ENCODE measurements around the gene HOPX.

HOPX gene

GRCh38 chr4:56659946-56660345, 21.1 kb downstream of the HOPX start:
- no peak for DNase-seq
- in situ Hi-C loops (cut with HindIII; ENCODE audit: low pct_ligation_motif_present, low pct_unique_long_range_greater_than_20kb, low sequenced_read_pairs): no loop called here

DNA sequence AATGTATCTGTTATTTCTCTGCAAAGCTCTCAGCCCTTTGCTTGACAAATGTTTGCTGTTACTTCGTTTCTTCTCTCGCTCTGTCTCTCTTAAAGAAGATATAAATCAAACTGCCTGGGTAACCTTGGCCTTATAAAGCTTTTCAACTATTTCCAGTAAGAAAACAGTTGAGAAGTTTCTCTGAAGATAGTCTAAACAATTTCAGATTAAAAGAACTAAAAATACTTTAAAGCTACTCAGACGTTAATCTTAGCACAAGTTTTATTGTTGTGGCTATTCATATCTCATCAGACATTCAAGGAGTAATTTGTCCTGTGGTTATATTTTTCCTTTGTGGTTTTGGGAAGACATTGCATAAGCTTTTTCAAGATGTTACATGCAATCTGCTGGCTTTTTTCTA, 22.6 kb downstream of the HOPX start:
- no peak for DNase-seq

DNA sequence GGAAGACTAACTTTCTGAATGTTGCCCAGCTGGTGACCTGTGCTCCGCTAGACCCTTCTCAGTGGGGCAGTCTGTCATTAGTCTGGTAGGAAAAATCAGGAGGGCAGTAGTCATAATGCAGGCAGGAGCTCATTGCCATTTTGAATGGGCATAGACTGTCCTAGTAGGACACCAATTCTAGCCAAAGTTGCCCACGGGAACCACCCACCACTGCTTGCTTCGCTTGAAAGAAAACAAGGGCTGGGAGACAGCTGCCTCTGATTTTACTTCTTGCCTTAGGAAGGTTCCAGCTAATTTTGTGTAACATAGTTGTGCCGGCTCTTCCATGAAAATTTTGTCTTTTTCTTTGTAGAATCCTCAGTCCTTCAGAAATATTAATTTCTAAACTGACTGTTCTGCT, 23.3 kb downstream of the HOPX start:
- no peak for DNase-seq
- in situ Hi-C loops (cut with HindIII; ENCODE audit: low pct_ligation_motif_present, low pct_unique_long_range_greater_than_20kb, low sequenced_read_pairs): no loop called here

More for the DNA sequence above, 22.6 kb downstream of the HOPX start:
- in situ Hi-C loops (cut with HindIII; ENCODE audit: low pct_ligation_motif_present, low pct_unique_long_range_greater_than_20kb, low sequenced_read_pairs): no loop called here

GRCh38 chr4:56657128-56657527, 24.0 kb downstream of the HOPX start:
- in situ Hi-C loops (cut with HindIII; ENCODE audit: low pct_ligation_motif_present, low pct_unique_long_range_greater_than_20kb, low sequenced_read_pairs): no loop called here
- DNase-seq: no peak

- in situ Hi-C loops (cut with HindIII; ENCODE audit: low pct_ligation_motif_present, low pct_unique_long_range_greater_than_20kb, low sequenced_read_pairs): no loop called here
- no peak for DNase-seq
Measured at GRCh38 chr4:56656346-56656643, 24.8 kb downstream of the HOPX start.

DNA sequence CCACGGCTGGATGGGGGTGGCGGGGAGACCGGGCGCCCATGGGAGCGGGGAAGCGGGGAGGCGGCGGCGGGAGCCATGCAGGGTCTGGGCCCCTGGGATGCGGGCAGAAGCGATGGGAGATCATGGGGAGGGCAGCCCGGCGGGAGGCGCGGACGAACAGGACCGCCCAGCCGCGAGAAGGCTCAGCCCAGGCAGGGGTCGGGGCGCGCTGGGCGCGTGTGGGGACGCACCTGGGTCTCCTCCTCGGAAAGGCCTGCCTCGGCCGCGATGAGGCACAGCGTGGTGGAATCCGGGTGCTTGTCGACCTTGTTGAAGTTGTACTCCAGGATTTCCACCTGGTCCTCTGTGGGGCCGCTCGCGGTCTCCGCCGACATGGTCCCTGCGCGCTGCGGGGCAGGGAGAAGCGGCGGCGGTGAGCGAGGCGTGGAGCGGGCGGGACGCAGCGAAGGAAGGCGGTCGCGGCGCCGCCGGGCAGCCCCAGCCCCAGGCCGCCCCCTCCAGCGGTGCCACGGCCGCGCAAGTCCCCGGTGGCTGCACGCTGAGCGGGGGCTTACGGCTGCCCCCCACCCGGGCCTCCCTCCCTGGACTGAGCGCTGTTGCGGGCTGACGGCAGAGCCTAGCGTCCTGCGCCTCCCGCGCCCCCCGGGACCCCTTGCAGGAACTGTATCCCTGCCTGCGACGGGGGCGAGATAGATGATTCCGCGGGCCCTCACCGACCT, 25.3 kb downstream of the HOPX start:
- no peak for DNase-seq
- in situ Hi-C loops (cut with HindIII; ENCODE audit: low pct_ligation_motif_present, low pct_unique_long_range_greater_than_20kb, low sequenced_read_pairs): no loop called here

DNA sequence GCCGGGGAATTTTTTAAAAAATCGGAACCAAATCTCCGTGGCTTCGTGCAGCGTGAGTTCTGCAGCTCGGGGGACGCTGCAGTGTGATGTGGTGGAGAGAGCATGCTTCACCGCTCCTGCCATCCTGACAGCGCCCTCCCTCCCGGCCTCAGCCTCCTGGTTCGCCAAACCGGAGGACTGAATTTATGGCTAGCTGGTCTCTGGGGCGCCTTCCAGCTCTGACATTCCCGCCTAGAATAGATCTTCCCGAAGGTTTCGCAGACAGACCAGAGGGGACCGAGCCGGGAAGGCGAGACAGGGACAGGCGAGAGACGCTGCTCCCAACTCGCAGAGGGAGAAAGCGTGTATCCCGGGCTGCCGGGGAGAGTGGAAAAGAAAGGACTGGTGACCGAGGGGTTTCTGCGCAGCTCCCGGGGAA, 25.9 kb downstream of the HOPX start:
- in situ Hi-C loops (cut with HindIII; ENCODE audit: low pct_ligation_motif_present, low pct_unique_long_range_greater_than_20kb, low sequenced_read_pairs): no loop called here
- DNase-seq: no peak

DNA sequence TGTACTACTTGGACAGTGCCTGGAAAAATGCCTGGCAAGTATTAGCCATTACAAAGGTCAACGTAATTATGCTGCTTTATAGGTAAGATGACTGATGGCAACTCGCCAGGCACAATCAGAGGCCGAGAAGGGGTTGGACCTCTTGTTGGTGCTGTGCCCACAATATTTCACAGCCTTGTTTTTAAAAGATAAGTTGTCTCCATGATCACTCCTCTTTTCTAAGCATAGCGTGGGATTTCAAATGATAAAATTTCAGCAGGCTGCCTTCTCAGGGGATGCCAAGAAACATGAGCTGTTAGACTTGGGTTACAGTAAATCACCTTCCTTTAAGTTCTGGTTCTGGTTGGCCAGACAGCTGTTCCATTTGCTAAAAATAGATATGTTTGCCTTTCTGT, 26.9 kb downstream of the HOPX start:
- no peak for DNase-seq
- in situ Hi-C loops (cut with HindIII; ENCODE audit: low pct_ligation_motif_present, low pct_unique_long_range_greater_than_20kb, low sequenced_read_pairs): no loop called here

DNA sequence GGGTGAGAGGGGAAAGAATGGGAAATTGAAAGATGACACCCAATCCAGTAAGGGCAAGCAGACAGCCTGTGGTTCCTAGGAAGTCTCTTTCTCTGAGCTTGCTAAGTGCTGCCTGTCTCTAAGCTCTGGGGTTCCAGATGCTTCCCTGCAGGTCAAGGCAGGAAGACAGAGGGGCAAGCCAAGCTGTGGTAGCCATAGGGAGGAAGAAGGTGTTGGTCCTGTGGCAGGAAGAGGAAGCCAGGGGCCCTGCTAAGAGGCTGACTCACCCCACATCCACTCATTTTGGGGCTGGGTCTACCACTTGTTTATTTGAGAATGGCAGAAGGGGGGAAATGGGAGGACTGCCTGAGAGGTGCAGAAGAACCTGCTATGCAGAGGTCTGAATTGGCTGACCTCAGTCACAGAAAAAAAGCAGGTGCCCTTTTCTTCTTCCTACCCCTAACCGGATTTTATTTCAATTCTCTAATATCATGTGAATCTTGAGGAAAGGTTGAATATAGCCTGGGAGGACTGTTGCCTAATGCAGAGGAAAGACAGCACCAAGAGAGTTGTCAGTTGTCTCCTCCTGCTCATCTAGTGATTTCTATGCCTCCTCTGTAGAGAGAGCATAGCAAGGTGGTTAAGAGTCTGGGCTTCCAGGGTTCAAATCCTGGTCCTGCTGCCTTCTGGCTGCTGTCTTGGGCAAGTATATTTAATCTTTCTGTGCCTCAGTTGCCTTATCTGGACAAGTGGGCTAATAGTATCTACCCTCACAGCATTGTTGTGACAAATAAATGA, 27.4 kb downstream of the HOPX start:
- in situ Hi-C loops (cut with HindIII; ENCODE audit: low pct_ligation_motif_present, low pct_unique_long_range_greater_than_20kb, low sequenced_read_pairs): no loop called here
- DNase-seq: no peak

DNA sequence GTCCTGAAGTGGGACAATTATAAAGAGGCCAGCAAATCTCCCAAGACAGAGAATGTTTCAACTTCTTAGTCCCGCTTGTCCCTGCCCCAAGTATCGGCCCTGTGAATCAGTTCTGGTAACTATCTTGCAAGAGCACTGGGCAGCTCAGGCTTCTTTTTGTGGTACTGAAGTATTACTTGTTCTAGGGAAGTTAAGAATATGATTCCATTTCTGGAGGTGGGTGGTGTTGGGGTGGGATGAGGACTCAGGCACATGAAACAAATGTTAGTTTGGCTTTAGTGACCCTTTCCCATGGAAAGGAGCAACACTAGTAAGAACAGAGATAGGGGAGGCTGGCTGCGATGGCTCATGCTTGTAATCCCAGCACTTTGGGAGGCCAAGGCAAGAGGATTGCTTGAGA, 28.9 kb downstream of the HOPX start:
- in situ Hi-C loops (cut with HindIII; ENCODE audit: low pct_ligation_motif_present, low pct_unique_long_range_greater_than_20kb, low sequenced_read_pairs): no loop called here
- no peak for DNase-seq

DNA sequence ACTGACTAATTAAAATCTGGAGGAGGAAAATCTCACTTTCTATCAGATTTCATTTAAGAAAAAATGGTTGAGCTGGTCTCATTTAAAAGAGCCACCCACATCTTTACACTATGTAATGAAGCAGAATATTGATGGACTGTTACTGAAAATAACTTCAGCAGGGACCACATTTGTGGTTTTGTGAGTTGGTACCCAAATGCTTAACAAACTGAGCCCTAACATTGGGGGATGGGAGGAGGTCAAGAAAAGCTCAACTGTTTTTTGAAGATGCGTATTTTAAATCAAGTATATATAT, 30.1 kb downstream of the HOPX start:
- no peak for DNase-seq
- in situ Hi-C loops (cut with HindIII; ENCODE audit: low pct_ligation_motif_present, low pct_unique_long_range_greater_than_20kb, low sequenced_read_pairs): no loop called here

- in situ Hi-C loops (cut with HindIII; ENCODE audit: low pct_ligation_motif_present, low pct_unique_long_range_greater_than_20kb, low sequenced_read_pairs): no loop called here
- no peak for DNase-seq
Measured at GRCh38 chr4:56650262-56651055, 30.6 kb downstream of the HOPX start.

GRCh38 chr4:56649445-56650261, 31.4 kb downstream of the HOPX start:
- DNase-seq: no peak
- in situ Hi-C loops (cut with HindIII; ENCODE audit: low pct_ligation_motif_present, low pct_unique_long_range_greater_than_20kb, low sequenced_read_pairs): no loop called here

DNA sequence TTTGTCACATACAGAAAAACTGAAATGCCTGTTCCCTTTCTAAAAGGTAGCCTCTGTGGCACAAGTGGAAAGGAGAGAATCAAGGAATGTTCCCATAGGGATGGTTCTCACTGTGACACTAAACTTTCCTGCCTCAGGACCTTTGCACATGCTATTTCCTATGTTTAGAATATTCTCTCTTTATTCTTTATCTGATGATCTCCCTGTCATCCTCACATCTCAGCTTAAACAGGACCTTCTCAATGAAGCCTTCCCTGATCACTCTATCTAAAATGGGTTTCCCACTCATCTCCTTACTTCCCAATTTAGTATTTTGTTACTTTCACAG, 32.3 kb downstream of the HOPX start:
- in situ Hi-C loops (cut with HindIII; ENCODE audit: low pct_ligation_motif_present, low pct_unique_long_range_greater_than_20kb, low sequenced_read_pairs): no loop called here
- DNase-seq: no peak

DNA sequence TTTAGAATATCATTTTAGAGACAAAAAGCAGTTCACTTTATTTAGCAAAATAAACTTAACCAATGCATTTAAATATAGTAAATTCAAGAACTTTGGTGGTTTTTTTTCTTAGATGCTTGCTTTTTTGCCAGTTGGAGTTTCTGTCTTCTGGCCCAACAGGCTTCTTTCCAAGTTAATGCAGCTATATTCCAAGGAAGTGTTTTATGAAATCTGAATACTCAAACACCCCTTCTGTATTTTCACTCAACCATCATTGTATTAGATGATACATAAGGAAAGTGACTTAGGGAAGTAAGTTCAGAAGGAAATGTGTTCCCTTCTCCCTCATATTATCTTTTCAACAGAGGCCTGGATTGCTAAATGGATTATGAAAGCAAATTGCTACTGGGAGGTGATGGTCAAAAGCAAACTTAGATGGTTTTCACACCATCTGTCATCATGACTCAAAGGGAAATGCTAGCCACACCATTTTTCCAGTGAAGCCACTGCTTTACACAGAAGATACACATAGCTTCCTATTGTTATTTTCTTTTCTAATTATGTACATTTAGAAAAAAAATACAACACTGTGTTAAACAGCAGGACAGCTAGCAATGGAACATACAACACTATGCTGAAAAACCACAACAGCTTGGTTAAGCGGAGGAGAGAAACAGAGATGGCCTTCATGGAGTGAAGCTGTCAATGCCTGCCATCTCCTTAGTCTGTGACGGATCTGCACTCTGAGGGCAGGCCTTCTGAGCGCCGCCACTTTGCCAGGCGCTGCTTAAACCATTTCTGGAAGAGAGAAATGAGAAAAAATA, 32.9 kb downstream of the HOPX start:
- in situ Hi-C loops (cut with HindIII; ENCODE audit: low pct_ligation_motif_present, low pct_unique_long_range_greater_than_20kb, low sequenced_read_pairs): no loop called here
- no peak for DNase-seq

- in situ Hi-C loops (cut with HindIII; ENCODE audit: low pct_ligation_motif_present, low pct_unique_long_range_greater_than_20kb, low sequenced_read_pairs): no loop called here
Measured at GRCh38 chr4:56646341-56646740, 34.8 kb downstream of the HOPX start.

DNA sequence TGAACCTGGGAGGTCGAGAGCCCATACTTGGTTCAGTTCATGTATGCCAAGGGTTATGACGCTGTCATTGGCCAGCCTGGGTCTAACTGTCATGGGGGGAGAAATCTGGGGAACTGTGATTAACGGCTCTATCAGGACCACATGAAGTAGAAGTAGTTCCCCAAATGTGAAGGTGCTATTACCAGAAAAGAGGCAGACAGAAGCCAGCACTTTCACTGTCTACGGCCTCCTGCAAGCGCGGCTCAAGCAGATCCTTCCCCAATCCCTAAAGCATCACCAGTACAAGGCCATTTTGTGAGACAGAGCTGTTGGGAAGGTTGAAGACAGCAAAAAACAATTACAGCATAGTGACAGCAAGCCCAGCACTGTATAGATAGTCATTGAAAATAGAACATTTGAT, 37.5 kb downstream of the HOPX start:
- no peak for DNase-seq
- in situ Hi-C loops (cut with HindIII; ENCODE audit: low pct_ligation_motif_present, low pct_unique_long_range_greater_than_20kb, low sequenced_read_pairs): no loop called here

More at GRCh38 chr4:56646341-56646740, 34.8 kb downstream of the HOPX start:
- DNase-seq: no peak

DNA sequence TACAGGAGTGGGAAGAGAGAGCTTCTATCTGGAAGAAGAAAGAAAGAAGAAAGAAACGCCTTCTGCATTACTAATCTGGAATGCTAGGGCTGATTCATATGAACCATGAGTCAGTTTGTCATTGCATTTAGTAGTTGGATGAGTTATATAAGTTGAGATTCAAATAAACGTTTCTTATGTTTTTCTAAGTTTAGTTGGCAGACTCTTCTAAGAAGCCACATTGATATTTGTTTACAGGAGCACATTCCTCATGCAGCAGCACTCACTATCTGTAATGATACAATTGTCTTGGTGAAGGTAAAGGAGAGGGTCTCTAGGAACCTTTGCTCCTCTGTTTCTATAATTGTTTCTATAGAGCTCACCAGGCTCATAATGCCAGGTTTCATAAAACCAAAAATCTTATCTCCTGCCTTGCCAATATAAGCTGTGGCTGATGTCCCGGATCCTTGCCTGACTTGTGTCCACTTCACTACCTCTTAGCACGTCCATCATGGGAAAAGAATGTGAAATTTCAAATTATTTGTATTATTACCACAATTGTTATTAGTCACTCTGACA, 39.5 kb downstream of the HOPX start:
- peak; percentile 59 for DNase-seq
- in situ Hi-C loops (cut with HindIII; ENCODE audit: low pct_ligation_motif_present, low pct_unique_long_range_greater_than_20kb, low sequenced_read_pairs): no loop called here

All from ACHN (cell line).